Smooth muscle cell (in vitro differentiated cells): ENCODE results near the gene AUTS2. TPM values are rescaled to one million over a fixed set of nuclear protein-coding genes. Genes with fewer than 3 reads are reported as not detected.
"Not testable (repeated sequence)": the region's sequence is repeated elsewhere in the genome, so short reads cannot be mapped to it uniquely, and the experiment has no call there.

Experiments used
- DNase-seq: peaks from one replicate; lab custom pipeline; 2025; ENCODE audit not compliant: unreplicated experiment; lab: John Stamatoyannopoulos, UW
- H2AFZ ChIP-seq: fragments of 200-600 bp; sonication (generic); 2 replicates; pipeline ENCODE4 v1.6.0; 2016; ENCODE audit warnings: antibody characterized with exemption, low read depth, mild to moderate bottlenecking
- H3F3A ChIP-seq: fragments of 200-600 bp; sonication (generic); 2 replicates; pipeline ENCODE4 v1.6.0; 2017; ENCODE audit warnings: antibody characterized with exemption, low read depth
- H3K27ac ChIP-seq: fragments of 200-600 bp; sonication (generic); 2 replicates; pipeline ENCODE4 v1.5.1; 2016; ENCODE audit warnings: low read depth, mild to moderate bottlenecking
- H3K27me3 ChIP-seq: fragments of 200-600 bp; sonication (generic); 2 replicates; pipeline ENCODE4 v1.6.1; 2016; ENCODE audit warnings: low read depth, mild to moderate bottlenecking
- H3K36me3 ChIP-seq: fragments of 200-600 bp; sonication (generic); 2 replicates; pipeline ENCODE4 v1.5.1; 2016; ENCODE audit warnings: low read depth
- H3K4me1 ChIP-seq: fragments of 200-600 bp; sonication (generic); 2 replicates; pipeline ENCODE4 v1.5.1; 2016; ENCODE audit warnings: low read depth
- H3K4me2 ChIP-seq: fragments of 200-600 bp; sonication (generic); 2 replicates; pipeline ENCODE4 v1.6.0; 2016; ENCODE audit warnings: mild to moderate bottlenecking
- H3K4me3 ChIP-seq: fragments of 200-600 bp; sonication (generic); 2 replicates; pipeline ENCODE4 v1.5.1; 2016; ENCODE audit warnings: mild to moderate bottlenecking
- H3K79me2 ChIP-seq: fragments of 200-600 bp; sonication (generic); 2 replicates; pipeline ENCODE4 v1.6.0; 2016; ENCODE audit warnings: low read depth, mild to moderate bottlenecking
- H3K9ac ChIP-seq: fragments of 200-600 bp; sonication (generic); 2 replicates; pipeline ENCODE4 v1.6.0; 2016; ENCODE audit warnings: low read depth
- H3K9me3 ChIP-seq: fragments of 200-600 bp; sonication (generic); replicated peaks from 2 replicates; pipeline ENCODE4 v1.5.1; 2016; ENCODE audit warnings: low read depth
- H4K20me1 ChIP-seq: fragments of 200-600 bp; sonication (generic); 2 replicates; pipeline ENCODE4 v1.6.0; 2016; ENCODE audit warnings: low read depth
- WGBS: methylation state at CpG from one replicate; pipeline ENCODE4 v1.1.7; 2016; ENCODE audit warnings: low lambda C conversion rate; 5-methylcytosine and 5-hydroxymethylcytosine counted together
- polyA plus RNA-seq: library from polyadenylated mRNA; unstranded; fragments of >200 nt; fragmentation: Nextera tagmentation; extraction: Ambion mirVana; gene quantifications from 2 replicates; pipeline ENCODE4 v1.2.1, GENCODE V29; 2016
- total RNA-seq: library from RNA; depleted of rRNA; stranded (reverse); fragments of >200 nt; gene quantifications from 2 replicates; pipeline ENCODE4 v1.2.3, GENCODE V29; 2014
- TF ChIP-seq, protein P1 (sequence below): fragments of 200-600 bp; sonication (generic); IDR thresholded peaks from 2 replicates; pipeline ENCODE4 v1.5.1; 2017; ENCODE audit warnings: borderline replicate concordance, mild to moderate bottlenecking, antibody characterized with exemption; ENCODE audit not compliant: insufficient read depth, poor library complexity, severe bottlenecking

The AUTS2 gene
- total and polyA plus RNA-seq, 2 experiments from 2014 or later: 6.5 to 8.6 TPM

DNA sequence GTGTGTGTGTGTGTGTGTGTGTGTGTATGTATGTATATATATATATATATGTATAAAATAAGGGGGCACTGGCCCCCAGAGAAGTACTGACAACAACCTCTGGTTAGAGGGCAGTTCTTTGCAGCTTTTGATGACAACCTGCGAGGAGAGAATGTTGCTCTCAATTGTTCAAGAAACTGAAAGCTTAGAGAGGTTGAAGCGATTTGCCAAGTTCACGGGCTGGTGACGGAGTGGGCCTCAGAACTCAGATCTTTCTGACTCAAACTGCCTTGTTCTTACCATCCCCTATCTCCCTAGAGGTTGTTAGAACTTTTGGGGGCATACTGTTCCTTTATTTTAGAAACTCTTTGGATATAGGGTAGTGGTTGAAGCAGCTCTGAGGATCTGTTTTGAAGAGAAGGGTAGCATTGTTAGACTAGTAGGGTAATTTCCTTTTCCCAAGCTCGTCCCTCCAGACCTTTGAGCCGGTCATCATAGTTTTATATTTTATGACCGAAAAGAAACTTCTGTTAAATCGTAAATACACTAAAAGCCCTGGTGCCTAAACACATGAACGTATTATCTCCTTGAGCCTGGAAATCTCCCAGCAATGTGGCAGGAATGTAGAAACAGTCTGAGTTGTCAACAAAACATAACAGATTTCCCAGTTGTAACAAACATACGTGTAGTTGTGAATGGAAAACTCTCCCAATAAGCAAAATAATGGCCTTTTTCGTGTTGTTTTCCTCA lies 992.0 kb downstream of the AUTS2 start:
- WGBS: 52% methylated on average over 11 of the region's 11 CpGs
- H4K20me1 ChIP-seq: no peaks in the 10 kb centered on the region
- TF ChIP-seq, protein P1, sequence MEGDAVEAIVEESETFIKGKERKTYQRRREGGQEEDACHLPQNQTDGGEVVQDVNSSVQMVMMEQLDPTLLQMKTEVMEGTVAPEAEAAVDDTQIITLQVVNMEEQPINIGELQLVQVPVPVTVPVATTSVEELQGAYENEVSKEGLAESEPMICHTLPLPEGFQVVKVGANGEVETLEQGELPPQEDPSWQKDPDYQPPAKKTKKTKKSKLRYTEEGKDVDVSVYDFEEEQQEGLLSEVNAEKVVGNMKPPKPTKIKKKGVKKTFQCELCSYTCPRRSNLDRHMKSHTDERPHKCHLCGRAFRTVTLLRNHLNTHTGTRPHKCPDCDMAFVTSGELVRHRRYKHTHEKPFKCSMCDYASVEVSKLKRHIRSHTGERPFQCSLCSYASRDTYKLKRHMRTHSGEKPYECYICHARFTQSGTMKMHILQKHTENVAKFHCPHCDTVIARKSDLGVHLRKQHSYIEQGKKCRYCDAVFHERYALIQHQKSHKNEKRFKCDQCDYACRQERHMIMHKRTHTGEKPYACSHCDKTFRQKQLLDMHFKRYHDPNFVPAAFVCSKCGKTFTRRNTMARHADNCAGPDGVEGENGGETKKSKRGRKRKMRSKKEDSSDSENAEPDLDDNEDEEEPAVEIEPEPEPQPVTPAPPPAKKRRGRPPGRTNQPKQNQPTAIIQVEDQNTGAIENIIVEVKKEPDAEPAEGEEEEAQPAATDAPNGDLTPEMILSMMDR: no peak
- no peak overlapping the region for H3K4me3 ChIP-seq
- H3K9me3 ChIP-seq: no peaks in the 10 kb centered on the region
- no peak for DNase-seq
- peaks cover 19% of the 10 kb centered on the region for H3K4me1 ChIP-seq
- peaks cover 21% of the 10 kb centered on the region for H3K27me3 ChIP-seq
- H3K9ac ChIP-seq: no peak overlapping the region
- H3K79me2 ChIP-seq: no peaks in the 10 kb centered on the region
- no peaks in the 10 kb centered on the region for H3F3A ChIP-seq
- H3K36me3 ChIP-seq: no peaks in the 10 kb centered on the region
- H3K27ac ChIP-seq: no peak overlapping the region
- no peak overlapping the region for H3K4me2 ChIP-seq
- H2AFZ ChIP-seq: no peak overlapping the region

DNA sequence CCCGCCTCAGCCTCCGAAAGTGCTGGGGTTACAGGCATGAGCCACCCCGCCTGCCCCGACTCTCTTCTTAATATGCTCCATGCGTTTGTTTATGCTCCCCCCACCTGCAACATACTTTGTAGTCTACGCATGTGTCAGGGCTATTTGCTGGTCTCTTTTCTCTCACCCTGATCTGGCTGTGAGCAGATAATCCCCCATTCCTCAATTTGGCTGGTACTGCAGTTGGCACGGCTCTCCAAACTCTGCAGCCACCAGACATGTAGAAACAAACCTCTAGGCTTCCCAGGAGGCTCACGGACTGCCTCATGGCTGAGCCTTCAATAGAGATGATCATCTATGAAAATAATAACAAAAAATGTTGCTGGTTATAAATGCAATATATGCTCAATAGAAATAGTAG lies 993.4 kb downstream of the AUTS2 start:
- no peaks in the 10 kb centered on the region for H3K9me3 ChIP-seq
- no peak for DNase-seq
- no peak overlapping the region for H3K9ac ChIP-seq
- no peak overlapping the region for H3K4me3 ChIP-seq
- H3K27ac ChIP-seq: no peak overlapping the region
- no peaks in the 10 kb centered on the region for H3F3A ChIP-seq
- H2AFZ ChIP-seq: no peak overlapping the region
- 96% methylated on average over 8 of the region's 8 CpGs for WGBS
- TF ChIP-seq, protein P1: no peak
- H3K36me3 ChIP-seq: no peaks in the 10 kb centered on the region
- peaks cover 24% of the 10 kb centered on the region for H3K4me1 ChIP-seq
- H3K4me2 ChIP-seq: no peak overlapping the region
- no peaks in the 10 kb centered on the region for H3K79me2 ChIP-seq
- no peaks in the 10 kb centered on the region for H4K20me1 ChIP-seq
- peaks cover 35% of the 10 kb centered on the region for H3K27me3 ChIP-seq

DNA sequence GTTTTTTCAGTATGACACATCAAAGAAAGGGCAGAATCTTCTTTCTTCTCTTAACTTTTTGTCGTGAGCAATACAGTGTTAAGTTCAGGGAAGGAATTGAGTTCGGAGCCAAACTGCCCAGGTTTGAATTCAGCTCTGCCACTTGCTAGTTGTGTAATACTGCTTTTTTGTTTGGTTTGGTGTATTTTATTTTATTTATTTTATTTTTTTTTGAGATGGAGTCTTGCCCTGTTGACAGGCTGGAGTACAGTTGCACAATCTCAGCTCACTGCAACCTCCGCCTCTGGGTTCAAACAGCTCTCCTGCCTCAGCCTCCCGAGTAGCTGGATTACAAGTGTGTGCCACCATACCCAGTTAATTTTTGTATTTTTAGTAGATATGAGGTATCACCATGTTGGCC lies 993.9 kb downstream of the AUTS2 start:
- 96% methylated on average over 4 of the region's 4 CpGs for WGBS
- peaks cover 26% of the 10 kb centered on the region for H3K4me1 ChIP-seq
- H3K4me3 ChIP-seq: no peak overlapping the region
- H3K79me2 ChIP-seq: no peaks in the 10 kb centered on the region
- no peak overlapping the region for H2AFZ ChIP-seq
- H3F3A ChIP-seq: no peaks in the 10 kb centered on the region
- H3K9ac ChIP-seq: no peak overlapping the region
- no peaks in the 10 kb centered on the region for H3K9me3 ChIP-seq
- DNase-seq: no peak
- peaks cover 40% of the 10 kb centered on the region for H3K27me3 ChIP-seq
- TF ChIP-seq, protein P1: no peak
- no peaks in the 10 kb centered on the region for H4K20me1 ChIP-seq
- H3K27ac ChIP-seq: no peak overlapping the region
- H3K4me2 ChIP-seq: no peak overlapping the region
- no peaks in the 10 kb centered on the region for H3K36me3 ChIP-seq

DNA sequence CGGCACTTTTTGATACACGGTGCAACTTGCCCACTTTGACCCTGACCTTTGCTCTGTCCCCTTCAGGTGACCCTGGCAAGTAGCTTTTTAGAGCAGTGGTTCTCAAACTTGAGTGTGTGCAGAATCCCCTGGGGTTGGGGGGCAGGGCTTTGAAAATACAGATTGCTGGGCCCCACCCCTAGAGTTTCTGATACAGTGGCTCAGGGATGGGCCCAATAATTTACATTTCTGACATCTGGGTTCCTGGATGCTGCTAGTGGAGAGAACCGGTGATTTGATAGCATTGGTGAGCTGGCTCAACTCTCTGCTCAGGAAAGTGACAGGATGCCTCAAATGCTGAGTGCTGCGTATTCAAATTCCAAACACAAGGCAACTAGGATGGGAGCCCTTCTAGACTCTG lies 995.9 kb downstream of the AUTS2 start:
- H3K9ac ChIP-seq: no peak overlapping the region
- TF ChIP-seq, protein P1: no peak
- H3K36me3 ChIP-seq: no peaks in the 10 kb centered on the region
- no peak overlapping the region for H3K27ac ChIP-seq
- H3K4me3 ChIP-seq: no peak overlapping the region
- DNase-seq: no peak
- no peaks in the 10 kb centered on the region for H3F3A ChIP-seq
- no peak overlapping the region for H2AFZ ChIP-seq
- no peaks in the 10 kb centered on the region for H3K79me2 ChIP-seq
- peaks cover 60% of the 10 kb centered on the region for H3K27me3 ChIP-seq
- no peaks in the 10 kb centered on the region for H3K9me3 ChIP-seq
- WGBS: 90% methylated on average over 4 of the region's 4 CpGs
- H4K20me1 ChIP-seq: no peaks in the 10 kb centered on the region
- peaks cover 16% of the 10 kb centered on the region for H3K4me1 ChIP-seq
- no peak overlapping the region for H3K4me2 ChIP-seq

DNA sequence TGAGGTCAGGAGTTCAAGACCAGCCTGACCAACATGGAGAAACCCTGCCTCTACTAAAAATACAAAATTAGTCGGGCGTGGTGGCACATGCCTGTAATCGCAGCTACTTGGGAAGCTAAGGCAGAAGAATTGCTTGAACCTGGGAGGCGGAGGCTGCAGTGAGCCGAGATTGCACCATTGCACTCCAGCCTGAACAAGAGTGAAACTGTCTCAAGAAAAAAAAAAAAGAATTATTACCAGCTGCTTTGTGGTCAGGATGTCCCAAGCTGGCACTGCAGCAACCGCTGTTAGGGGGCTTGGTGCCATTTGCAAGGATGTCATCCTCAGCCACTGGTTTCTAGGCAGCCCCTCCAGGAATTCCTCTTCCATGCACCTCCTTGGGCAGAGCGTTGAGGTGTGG lies 996.6 kb downstream of the AUTS2 start:
- not testable (repeated sequence) for H3K79me2 ChIP-seq, H3K9ac ChIP-seq, H3K27ac ChIP-seq, H3K4me2 ChIP-seq, H3K9me3 ChIP-seq, DNase-seq, H3F3A ChIP-seq, H4K20me1 ChIP-seq, H3K4me3 ChIP-seq, H3K36me3 ChIP-seq, H2AFZ ChIP-seq
- Histone ChIP-seq H3K27me3 (peaks cover 62% of the 10 kb centered on the region), H3K4me1 (peaks cover 14% of the 10 kb centered on the region)
- 92% methylated on average over 7 of the region's 7 CpGs for WGBS
